ENCODE measurements around the gene TUBGCP6.

Gene TUBGCP6

DNA sequence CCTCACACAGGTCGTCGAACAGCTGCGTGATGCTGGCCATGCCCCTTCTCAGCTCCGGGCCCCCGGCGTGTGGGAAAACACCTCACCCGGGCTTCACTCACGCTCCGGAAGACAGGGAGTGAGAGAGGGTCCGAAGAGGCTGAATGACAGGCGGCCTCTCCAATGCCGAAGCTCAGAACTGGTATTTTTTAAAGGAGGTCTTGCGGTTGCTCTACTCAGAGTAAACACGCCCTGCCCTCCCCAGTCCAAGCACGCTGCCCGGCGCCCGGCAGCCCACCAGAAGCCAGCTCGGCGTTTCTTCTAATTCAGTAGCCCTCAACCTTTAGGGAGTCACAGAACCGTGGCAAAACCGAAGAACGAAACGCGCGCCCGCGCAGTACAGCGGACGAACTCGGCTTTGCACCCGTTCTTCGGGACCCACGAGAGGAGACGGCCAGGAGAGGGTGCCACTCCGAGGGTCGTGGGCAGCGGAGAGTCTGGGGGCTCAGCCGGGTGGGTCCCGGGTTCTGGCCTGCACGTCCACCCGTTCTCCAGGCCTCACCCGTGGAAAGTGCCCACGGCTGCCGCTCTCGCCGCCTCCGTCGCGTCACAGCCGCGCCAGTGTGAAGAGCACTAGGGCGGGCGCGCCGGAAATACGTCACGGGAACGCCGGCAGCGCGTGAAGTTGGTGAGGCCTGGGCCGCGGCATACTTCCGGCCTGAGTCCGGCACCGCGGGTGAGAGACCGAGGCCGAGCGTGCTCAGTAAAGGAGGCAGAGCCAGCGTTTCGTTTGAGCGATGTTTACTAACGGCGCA lies at the start of gene TUBGCP6:
Gene TUBGCP6, minus strand, starts transcription at position 604 of the 794 bp plus-strand sequence. Its CDS starts 564 bp downstream, at position 40.
- peak within 1 kb of the TSS; percentile 98 for H3K4me3 ChIP-seq (ENCODE audit: low read depth, low read length)

DNA sequence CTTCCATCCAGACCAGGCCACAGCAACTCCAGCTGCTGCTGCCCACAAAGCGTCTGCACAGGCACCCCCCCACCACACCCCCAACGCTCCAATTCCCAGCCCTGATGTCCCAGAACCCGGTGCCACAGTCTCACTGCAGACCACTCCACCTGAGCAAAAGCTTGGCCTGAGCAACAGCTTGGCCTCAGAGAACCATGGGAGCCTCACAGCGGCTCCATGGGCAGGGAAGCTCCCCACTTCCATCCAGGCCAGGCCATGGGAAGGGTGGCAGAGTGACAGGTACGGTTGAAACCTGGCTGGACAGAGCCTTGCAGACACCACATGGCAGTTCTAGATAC lies 49.5 kb upstream of the TUBGCP6 start:
- no peak for DNase-seq (ENCODE audit: low read depth)
- H3K4me3 ChIP-seq (ENCODE audit: low read depth, low read length) = no peak overlapping the region

More for the DNA sequence above, at the start of gene TUBGCP6:
- peak; percentile 63 for DNase-seq (ENCODE audit: low read depth)

GRCh38 chr22:50293441-50294318 lies 48.9 kb upstream of the TUBGCP6 start:
- H3K4me3 ChIP-seq (ENCODE audit: low read depth, low read length) = peak overlapping the region; percentile 31
- no peak for DNase-seq (ENCODE audit: low read depth)

- no peak for DNase-seq (ENCODE audit: low read depth)
Observed at GRCh38 chr22:50292643-50293440, 48.0 kb upstream of the TUBGCP6 start.

GRCh38 chr22:50289942-50290630 lies 45.3 kb upstream of the TUBGCP6 start:
- no peak overlapping the region for H3K4me3 ChIP-seq (ENCODE audit: low read depth, low read length)

More at GRCh38 chr22:50292643-50293440, 48.0 kb upstream of the TUBGCP6 start:
- H3K4me3 ChIP-seq (ENCODE audit: low read depth, low read length) = peak overlapping the region; percentile 31

GRCh38 chr22:50289151-50289941 lies 44.5 kb upstream of the TUBGCP6 start:
- no peak for DNase-seq (ENCODE audit: low read depth)
- no peak overlapping the region for H3K4me3 ChIP-seq (ENCODE audit: low read depth, low read length)

More at GRCh38 chr22:50289942-50290630, 45.3 kb upstream of the TUBGCP6 start:
- DNase-seq (ENCODE audit: low read depth) = no peak

GRCh38 chr22:50287731-50288130 lies 42.9 kb upstream of the TUBGCP6 start:
- no peak overlapping the region for H3K4me3 ChIP-seq (ENCODE audit: low read depth, low read length)
- no peak for DNase-seq (ENCODE audit: low read depth)

DNA sequence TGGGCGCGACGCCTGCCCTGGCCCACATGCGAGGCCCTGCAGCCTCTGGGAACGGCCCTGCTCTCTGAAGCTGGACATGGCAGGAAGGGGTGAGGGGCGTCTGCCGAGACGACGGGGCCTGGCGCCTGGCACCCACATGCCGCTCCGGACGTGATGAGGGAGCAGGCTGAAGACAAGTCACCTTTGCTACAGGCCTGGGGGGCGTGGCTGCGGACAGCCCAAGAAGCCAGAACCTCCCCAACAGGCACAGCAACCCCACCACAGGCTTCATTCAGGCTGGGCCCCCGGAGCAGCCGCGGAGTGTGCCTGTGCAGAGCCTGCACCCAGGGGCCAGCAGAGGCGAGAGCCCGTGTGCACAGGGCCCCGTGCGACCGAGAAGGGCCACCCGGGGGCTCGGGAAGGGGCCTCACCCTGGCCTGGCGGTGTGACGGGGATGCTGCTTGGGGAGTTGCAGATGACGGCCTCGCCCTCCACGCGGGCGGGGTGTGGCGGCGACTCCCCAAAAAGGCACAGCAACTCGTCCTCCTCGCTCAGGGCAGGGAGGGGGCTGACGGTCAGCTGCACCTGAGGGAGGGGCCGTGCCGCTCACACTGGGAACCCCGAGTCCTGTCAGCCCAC lies 42.0 kb upstream of the TUBGCP6 start:
- no peak for DNase-seq (ENCODE audit: low read depth)
- H3K4me3 ChIP-seq (ENCODE audit: low read depth, low read length) = no peak overlapping the region

- no peak for DNase-seq (ENCODE audit: low read depth)
- no peak overlapping the region for H3K4me3 ChIP-seq (ENCODE audit: low read depth, low read length)
Observed at GRCh38 chr22:50286275-50286674, 41.5 kb upstream of the TUBGCP6 start.

DNA sequence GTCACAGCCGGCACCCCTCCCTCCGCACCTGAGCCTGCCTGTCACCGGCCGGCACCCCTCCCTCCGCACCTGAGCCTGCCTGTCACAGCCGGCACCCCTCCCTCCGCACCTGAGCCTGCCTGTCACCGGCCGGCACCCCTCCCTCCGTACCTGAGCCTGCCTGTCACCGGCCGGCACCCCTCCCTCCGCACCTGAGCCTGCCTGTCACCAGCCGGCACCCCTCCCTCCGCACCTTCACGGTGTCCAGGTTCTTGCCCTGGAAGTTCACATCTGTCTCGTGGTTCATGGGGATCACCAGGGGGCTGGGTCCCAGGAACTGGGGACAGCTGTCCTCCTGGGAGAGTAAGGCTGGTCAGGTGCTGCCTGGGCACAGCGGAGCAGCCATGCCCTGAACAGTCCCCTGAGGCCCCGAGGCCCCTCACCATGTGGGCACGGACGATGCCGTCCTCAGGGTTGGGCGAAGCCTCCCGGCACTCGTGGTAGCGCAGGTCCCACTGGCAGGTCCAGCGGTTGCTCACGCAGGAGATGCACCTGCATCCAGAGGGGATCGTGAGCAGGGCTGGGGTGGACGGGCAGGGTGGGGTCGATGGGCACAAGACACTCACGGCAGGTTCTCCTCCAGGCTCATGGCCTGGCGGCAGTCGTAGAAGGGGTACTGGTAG lies 40.9 kb upstream of the TUBGCP6 start:
- no peak overlapping the region for H3K4me3 ChIP-seq (ENCODE audit: low read depth, low read length)
- no peak for DNase-seq (ENCODE audit: low read depth)

- no peak for DNase-seq (ENCODE audit: low read depth)
Observed at GRCh38 chr22:50284479-50284878, 39.7 kb upstream of the TUBGCP6 start.

DNA sequence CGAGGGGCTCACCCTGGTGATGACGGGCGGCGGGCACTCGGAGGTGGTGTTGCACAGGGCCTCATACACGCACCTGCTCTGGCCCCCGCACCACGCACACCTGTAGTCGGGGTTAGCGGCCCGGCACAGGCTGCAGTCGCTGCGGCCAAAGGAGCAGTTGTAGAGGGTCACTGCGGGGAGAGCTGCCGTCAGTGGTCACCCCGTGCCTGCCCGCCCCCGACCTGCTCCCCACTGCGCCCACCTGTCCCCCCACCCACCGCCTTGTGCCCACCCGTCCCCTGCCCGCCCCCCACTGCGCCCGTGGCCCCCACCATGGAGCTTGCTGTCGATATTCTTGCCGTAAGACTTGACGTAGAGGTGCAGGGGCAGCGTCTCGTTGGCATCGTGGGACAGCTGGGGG lies 39.0 kb upstream of the TUBGCP6 start:
- DNase-seq (ENCODE audit: low read depth) = no peak
- no peak overlapping the region for H3K4me3 ChIP-seq (ENCODE audit: low read depth, low read length)

More at GRCh38 chr22:50284479-50284878, 39.7 kb upstream of the TUBGCP6 start:
- no peak overlapping the region for H3K4me3 ChIP-seq (ENCODE audit: low read depth, low read length)

- no peak for DNase-seq (ENCODE audit: low read depth)
Observed at GRCh38 chr22:50282361-50283155, 37.7 kb upstream of the TUBGCP6 start.

GRCh38 chr22:50281957-50282356 lies 37.1 kb upstream of the TUBGCP6 start:
- no peak overlapping the region for H3K4me3 ChIP-seq (ENCODE audit: low read depth, low read length)

More at GRCh38 chr22:50282361-50283155, 37.7 kb upstream of the TUBGCP6 start:
- no peak overlapping the region for H3K4me3 ChIP-seq (ENCODE audit: low read depth, low read length)

GRCh38 chr22:50281384-50281760 lies 36.5 kb upstream of the TUBGCP6 start:
- DNase-seq (ENCODE audit: low read depth) = no peak
- no peak overlapping the region for H3K4me3 ChIP-seq (ENCODE audit: low read depth, low read length)

More at GRCh38 chr22:50281957-50282356, 37.1 kb upstream of the TUBGCP6 start:
- DNase-seq (ENCODE audit: low read depth) = no peak

- no peak overlapping the region for H3K4me3 ChIP-seq (ENCODE audit: low read depth, low read length)
- DNase-seq (ENCODE audit: low read depth) = no peak
Observed at GRCh38 chr22:50280708-50281383, 36.0 kb upstream of the TUBGCP6 start.
